HCT116 (cell line): ENCODE data around the gene CPNE9.

Experiments
- CBX3 ChIP-seq: IDR thresholded peaks from 2 replicates; pipeline ENCODE4 v1.6.1; 2012; ENCODE audit warnings: low read depth
- CEBPB ChIP-seq: IDR thresholded peaks from 2 replicates; pipeline ENCODE4 v1.6.1; 2012; ENCODE audit warnings: low read depth
- CTCF ChIP-seq, 3 experiments: fragments of 200-600 bp in 1 of 3; sonication (generic) in 1 of 3; IDR thresholded peaks in 2 of 3; conservative IDR thresholded peaks in 1 of 3; 2 replicates each; pipeline ENCODE4 v1.5.1; 2012 to 2017; ENCODE audit warnings: low read depth in 2 of 3, low read length in 2 of 3, antibody characterized with exemption in 1 of 3, borderline replicate concordance in 1 of 3, control low read depth in 1 of 3, mild to moderate bottlenecking in 1 of 3, mixed read lengths in 1 of 3, mixed run types in 1 of 3, moderate library complexity in 1 of 3; ENCODE audit not compliant: insufficient read depth in 1 of 3
- EZH2 ChIP-seq: fragments of 200-600 bp; sonication (generic); IDR thresholded peaks from 2 replicates; pipeline ENCODE4 v1.6.1; 2017; ENCODE audit warnings: antibody characterized with exemption, mixed run types
- EZH2phosphoT487 ChIP-seq: fragments of 200-600 bp; IDR thresholded peaks from 2 replicates; pipeline ENCODE4 v1.6.1; 2018; ENCODE audit warnings: antibody characterized with exemption, borderline replicate concordance
- POLR2A ChIP-seq: IDR thresholded peaks from 2 replicates; pipeline ENCODE4 v1.7.0; 2011; ENCODE audit warnings: borderline replicate concordance; ENCODE audit not compliant: insufficient read depth, insufficient read length; ENCODE audit errors: extremely low read depth
- POLR2AphosphoS5 ChIP-seq: IDR thresholded peaks from 2 replicates; pipeline ENCODE4 v1.6.1; 2011; ENCODE audit warnings: mild to moderate bottlenecking, low read depth, low read length, moderate library complexity
- RAD21 ChIP-seq: IDR thresholded peaks from 2 replicates; pipeline ENCODE4 v1.6.1; 2012; ENCODE audit warnings: low read depth, mild to moderate bottlenecking
- REST ChIP-seq: IDR thresholded peaks from 2 replicates; pipeline ENCODE4 v1.6.1; 2012; ENCODE audit warnings: low read depth
- SIN3A ChIP-seq: IDR thresholded peaks from 2 replicates; pipeline ENCODE4 v1.6.1; 2012; ENCODE audit warnings: low read depth
- TCF7L2 ChIP-seq: IDR thresholded peaks from 2 replicates; pipeline ENCODE4 v1.7.0; 2011; ENCODE audit warnings: borderline replicate concordance, inconsistent platforms; ENCODE audit not compliant: insufficient read depth, insufficient read length; ENCODE audit errors: extremely low read depth

GRCh38 chr3:9736831-9737230 lies 33.2 kb downstream of the CPNE9 start:
- TF ChIP-seq CTCF (IDR thresholded peaks at IDR 0.05 in 2 of 3, conservative IDR thresholded peaks at IDR 0.05 in 1 of 3; ENCODE audit: borderline replicate concordance in 1 of 3, insufficient read depth in 1 of 3, low read depth in 2 of 3, low read length in 2 of 3) (no peak), RAD21 (no peak), EZH2 (no peak), TCF7L2 (no peak), REST (no peak), SIN3A (no peak), POLR2AphosphoS5 (no peak), POLR2A (no peak), CBX3 (no peak), EZH2phosphoT487 (no peak), CEBPB (no peak)
